VCaP (cell line): ENCODE data around the gene CAMTA1.

Experiments used
- H3K27ac ChIP-seq: fragments of 450-650 bp; 2 replicates; pipeline ENCODE4 v1.5.1; 2017
- TF ChIP-seq, protein P1 (sequence below): fragments of 450-650 bp; conservative IDR thresholded peaks from 2 replicates; pipeline ENCODE4 v1.5.1; 2017; ENCODE audit warnings: mild to moderate bottlenecking, moderate library complexity

CAMTA1 gene

DNA sequence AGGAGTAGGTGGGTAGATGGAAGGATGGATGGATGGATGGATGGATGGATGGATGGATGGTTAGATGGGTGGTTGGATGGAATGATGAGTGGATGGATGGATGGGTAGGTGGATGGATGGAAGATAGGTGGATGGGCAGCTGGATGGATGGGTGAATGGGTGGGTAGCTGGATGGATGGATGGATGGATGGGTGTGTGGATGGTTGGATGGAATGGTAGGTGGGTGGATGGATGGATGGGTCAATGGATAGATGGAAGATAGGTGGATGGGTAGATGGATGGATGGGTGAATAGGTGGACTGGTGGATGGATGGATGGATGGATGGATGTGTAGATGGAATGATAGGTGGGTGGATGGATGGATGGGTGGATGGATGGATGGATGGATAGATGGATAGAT, 821.8 kb downstream of the CAMTA1 start:
- no peak overlapping the region for H3K27ac ChIP-seq
- TF ChIP-seq, protein P1, sequence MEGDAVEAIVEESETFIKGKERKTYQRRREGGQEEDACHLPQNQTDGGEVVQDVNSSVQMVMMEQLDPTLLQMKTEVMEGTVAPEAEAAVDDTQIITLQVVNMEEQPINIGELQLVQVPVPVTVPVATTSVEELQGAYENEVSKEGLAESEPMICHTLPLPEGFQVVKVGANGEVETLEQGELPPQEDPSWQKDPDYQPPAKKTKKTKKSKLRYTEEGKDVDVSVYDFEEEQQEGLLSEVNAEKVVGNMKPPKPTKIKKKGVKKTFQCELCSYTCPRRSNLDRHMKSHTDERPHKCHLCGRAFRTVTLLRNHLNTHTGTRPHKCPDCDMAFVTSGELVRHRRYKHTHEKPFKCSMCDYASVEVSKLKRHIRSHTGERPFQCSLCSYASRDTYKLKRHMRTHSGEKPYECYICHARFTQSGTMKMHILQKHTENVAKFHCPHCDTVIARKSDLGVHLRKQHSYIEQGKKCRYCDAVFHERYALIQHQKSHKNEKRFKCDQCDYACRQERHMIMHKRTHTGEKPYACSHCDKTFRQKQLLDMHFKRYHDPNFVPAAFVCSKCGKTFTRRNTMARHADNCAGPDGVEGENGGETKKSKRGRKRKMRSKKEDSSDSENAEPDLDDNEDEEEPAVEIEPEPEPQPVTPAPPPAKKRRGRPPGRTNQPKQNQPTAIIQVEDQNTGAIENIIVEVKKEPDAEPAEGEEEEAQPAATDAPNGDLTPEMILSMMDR: no peak

DNA sequence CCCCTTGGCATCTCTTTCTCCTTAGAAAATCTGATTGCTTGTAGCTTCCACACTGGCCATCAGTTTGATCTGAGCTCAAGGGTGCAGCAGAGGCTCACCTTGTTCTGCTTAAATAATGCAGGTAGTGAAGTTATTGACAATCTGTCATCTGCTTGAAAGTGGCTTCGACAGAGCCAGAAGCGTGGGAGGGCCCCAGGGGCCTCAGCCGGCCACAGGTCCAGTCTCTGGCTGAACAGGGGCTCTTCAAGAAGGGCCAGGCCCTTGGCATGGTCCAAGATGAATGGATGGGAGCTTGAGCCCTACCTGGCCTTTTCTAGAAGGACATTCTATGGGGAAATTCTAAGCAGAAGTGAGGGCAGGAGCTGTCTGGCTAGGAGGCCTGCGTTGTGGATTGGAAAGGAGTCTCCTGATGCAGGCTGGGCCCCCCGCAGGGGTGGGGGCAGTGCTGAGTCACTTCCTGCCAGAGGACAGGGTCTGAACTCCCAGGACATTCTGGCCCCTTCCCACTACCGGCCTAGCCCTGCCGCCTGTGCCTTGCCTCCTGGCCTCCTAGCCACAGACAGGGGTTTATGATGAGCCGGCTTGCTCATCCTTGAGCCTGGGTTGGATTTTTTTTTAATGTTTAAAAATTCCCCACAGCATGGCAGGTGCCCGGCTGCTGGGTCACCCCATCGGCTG, 823.5 kb downstream of the CAMTA1 start:
- TF ChIP-seq, protein P1: no peak

DNA sequence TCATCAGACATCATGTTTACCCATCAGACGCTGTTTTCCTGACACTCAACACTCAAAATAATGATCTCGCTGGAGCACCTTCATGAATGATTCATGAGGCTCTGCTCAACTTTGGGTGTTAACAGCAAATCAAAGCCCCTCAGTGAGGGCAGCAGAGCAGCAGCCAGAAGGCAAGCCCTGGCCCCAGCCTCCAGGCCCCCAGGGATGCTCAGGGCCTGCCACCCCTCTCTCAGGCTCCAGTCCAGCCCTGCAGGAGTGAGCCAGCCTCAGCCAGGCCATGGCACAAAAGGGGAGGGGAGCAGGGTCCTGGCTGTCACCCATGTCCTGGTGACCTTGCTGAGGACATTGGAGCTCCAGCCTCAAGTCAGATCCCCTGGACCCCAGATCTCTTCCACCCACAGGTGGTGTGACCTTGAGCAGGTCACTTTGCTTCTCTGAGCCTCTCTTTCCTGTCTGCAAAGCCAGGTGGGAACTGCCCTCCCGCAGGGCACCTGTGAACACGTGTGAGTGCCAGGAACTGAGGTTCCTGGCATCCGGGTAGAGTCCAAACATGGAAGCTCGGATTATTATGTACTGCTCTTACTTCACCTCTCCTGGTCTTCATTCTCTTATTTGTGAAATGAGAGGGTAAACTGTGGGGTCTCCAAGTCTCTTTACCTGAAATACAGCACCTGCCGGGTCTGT, 824.2 kb downstream of the CAMTA1 start:
- TF ChIP-seq, protein P1: no peak
- no peak overlapping the region for H3K27ac ChIP-seq

More for the DNA sequence above, 823.5 kb downstream of the CAMTA1 start:
- H3K27ac ChIP-seq: no peak overlapping the region

DNA sequence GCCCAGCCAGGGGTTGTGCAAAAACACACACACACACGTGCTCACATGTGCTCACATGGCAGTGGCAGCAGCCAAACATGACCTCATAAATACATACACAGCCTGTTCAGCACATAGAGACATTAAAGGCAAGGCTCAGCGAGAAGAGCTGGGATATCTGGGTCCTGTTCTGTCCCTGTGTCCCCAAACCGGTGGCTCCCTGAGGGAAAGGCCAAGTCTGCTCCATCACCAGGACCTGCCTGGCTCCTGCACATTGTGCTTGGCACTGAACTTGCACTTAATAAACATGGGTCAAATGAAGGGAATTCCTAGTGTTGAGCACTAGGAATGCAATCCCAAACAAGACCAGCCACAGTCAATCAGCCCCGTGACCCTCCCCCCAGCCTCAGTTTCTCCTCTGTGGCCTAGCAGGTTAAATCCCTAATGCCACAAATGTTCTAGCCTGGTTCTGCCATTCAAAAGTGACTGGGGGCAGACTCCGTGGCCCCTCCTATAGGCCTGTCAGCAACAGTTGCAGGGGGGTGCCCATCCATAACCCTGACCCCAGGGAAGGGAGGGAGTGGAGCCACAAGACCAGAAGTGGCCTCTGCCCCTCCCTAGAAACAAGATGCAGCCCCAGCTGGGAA, 825.0 kb downstream of the CAMTA1 start:
- TF ChIP-seq, protein P1: no peak
- no peak overlapping the region for H3K27ac ChIP-seq

DNA sequence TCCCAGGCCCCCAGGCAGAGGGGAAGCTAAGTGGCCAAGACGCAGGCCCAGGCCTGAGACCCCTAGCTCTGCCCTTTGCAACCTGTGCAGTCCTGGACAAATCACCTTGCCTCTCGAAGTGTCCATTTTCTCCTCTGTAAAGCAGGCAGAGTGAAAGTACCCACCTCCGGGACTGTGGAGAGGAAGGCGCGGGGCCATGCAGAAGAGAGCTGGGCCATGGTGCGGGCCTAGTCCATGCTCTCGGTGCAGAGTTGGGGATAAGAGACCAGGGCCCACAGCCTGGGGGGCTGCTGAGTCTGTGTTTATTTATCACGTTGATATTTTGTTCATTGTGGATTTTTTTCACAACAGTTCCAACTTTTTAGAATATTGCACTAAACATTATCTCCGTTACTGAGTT, 825.7 kb downstream of the CAMTA1 start:
- no peak overlapping the region for H3K27ac ChIP-seq

DNA sequence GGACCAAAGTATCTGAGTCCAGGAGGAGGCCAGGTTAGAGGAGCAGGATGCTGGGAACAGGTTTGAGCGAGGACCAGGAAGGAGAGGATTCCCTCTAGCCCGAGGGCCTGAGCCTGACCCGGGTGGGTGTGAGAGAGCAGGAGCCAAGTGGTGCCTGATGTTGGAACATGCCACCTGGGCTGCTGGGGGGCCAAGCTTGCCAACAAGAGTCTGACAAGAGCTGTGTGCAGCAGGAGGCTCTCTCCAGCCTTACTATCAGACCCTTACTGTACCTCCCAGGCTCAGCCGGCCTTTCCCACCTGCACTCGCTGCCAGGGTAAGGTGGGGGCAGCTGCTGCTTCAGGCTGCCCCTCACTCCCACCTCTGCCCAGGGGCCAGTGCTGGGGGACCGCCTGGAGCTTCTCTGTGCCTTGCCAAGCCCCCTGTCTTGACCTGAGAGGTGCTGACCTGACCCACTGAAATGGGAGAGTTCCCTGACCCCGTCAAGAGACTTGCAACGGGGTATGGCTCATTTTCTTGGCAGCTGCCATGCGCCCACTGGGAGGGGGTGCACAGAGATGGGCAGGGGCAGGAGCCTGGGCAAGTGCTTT, 826.3 kb downstream of the CAMTA1 start:
- TF ChIP-seq, protein P1: no peak
- H3K27ac ChIP-seq: no peak overlapping the region

More for the DNA sequence above, 825.7 kb downstream of the CAMTA1 start:
- TF ChIP-seq, protein P1: no peak
